ENCODE data around the gene DYNLT4.

DNA sequence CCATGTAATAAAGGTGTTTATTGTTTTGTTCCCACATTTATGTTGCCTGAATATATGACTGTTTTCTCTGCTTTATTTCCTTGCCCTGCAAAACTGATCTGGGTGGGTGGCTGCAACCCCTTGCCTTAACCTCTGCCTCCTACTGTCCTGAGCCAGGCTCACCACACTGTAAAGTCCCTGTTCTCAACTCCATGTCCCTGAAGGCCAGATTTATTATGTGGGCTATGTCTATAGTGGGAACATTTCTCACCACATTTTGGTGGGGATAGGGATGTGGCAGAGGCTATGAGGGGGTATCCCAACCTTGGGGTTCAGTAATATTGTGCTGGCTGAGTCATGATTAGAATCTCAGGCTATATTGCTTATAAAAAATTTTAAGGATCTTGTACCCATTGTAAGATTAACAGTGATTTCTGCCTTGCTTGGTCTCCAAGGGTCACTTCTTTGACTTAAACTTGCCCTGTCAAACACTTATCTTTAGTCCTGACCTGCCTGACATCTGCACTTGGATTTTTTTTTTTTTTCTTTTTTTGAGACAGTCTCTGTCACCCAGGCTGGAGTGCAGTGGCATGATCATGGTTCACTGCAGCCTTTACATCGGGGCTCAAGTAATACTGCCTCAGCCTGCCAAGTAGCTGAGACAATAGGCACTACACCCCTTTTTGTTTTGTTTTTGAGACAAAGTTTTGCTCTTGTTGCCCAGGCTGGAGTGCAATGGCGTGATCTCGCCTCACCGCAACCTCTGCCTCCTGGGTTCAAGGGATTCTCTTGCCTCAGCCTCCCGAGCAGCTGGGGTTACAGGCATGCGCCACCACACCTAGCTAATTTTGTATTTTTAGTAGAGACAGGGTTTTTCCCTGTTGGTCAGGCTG lies 28.2 kb downstream of the DYNLT4 start:
- TF ChIP-seq, protein P1, sequence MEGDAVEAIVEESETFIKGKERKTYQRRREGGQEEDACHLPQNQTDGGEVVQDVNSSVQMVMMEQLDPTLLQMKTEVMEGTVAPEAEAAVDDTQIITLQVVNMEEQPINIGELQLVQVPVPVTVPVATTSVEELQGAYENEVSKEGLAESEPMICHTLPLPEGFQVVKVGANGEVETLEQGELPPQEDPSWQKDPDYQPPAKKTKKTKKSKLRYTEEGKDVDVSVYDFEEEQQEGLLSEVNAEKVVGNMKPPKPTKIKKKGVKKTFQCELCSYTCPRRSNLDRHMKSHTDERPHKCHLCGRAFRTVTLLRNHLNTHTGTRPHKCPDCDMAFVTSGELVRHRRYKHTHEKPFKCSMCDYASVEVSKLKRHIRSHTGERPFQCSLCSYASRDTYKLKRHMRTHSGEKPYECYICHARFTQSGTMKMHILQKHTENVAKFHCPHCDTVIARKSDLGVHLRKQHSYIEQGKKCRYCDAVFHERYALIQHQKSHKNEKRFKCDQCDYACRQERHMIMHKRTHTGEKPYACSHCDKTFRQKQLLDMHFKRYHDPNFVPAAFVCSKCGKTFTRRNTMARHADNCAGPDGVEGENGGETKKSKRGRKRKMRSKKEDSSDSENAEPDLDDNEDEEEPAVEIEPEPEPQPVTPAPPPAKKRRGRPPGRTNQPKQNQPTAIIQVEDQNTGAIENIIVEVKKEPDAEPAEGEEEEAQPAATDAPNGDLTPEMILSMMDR (IDR thresholded peaks at IDR 0.05) = no peak
- TF ChIP-seq POLR2A (IDR thresholded peaks at IDR 0.05) = no peak

Measured in thyroid gland (tissue), 4 donors.